ENCODE results near the gene MAPRE3. TPM values are rescaled to one million over a fixed set of nuclear protein-coding genes. Genes with fewer than 3 reads are reported as not detected.

MAPRE3 gene
- total and polyA plus RNA-seq, 9 of the 15 experiments (the other 6 are each of a cell fraction or from before 2014, with no cell fraction given): 0.70 to 43.2 (median 12.6) TPM

DNA sequence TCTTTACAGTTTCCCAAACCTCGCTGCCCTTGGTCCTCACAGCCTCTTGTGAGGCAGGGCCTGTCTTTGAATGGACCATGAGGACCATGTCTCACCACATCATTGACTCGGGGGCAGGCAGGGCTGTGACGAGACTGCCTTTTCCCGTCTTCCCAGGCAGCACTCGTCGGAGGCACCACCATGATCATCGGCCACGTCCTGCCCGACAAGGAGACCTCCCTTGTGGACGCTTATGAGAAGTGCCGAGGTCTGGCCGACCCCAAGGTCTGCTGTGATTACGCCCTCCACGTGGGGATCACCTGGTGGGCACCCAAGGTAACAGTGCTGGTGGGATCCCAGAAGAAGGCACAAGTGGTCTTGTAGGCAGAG, 45.7 kb upstream of the MAPRE3 start (continued):
- TF ChIP-seq, protein P1, sequence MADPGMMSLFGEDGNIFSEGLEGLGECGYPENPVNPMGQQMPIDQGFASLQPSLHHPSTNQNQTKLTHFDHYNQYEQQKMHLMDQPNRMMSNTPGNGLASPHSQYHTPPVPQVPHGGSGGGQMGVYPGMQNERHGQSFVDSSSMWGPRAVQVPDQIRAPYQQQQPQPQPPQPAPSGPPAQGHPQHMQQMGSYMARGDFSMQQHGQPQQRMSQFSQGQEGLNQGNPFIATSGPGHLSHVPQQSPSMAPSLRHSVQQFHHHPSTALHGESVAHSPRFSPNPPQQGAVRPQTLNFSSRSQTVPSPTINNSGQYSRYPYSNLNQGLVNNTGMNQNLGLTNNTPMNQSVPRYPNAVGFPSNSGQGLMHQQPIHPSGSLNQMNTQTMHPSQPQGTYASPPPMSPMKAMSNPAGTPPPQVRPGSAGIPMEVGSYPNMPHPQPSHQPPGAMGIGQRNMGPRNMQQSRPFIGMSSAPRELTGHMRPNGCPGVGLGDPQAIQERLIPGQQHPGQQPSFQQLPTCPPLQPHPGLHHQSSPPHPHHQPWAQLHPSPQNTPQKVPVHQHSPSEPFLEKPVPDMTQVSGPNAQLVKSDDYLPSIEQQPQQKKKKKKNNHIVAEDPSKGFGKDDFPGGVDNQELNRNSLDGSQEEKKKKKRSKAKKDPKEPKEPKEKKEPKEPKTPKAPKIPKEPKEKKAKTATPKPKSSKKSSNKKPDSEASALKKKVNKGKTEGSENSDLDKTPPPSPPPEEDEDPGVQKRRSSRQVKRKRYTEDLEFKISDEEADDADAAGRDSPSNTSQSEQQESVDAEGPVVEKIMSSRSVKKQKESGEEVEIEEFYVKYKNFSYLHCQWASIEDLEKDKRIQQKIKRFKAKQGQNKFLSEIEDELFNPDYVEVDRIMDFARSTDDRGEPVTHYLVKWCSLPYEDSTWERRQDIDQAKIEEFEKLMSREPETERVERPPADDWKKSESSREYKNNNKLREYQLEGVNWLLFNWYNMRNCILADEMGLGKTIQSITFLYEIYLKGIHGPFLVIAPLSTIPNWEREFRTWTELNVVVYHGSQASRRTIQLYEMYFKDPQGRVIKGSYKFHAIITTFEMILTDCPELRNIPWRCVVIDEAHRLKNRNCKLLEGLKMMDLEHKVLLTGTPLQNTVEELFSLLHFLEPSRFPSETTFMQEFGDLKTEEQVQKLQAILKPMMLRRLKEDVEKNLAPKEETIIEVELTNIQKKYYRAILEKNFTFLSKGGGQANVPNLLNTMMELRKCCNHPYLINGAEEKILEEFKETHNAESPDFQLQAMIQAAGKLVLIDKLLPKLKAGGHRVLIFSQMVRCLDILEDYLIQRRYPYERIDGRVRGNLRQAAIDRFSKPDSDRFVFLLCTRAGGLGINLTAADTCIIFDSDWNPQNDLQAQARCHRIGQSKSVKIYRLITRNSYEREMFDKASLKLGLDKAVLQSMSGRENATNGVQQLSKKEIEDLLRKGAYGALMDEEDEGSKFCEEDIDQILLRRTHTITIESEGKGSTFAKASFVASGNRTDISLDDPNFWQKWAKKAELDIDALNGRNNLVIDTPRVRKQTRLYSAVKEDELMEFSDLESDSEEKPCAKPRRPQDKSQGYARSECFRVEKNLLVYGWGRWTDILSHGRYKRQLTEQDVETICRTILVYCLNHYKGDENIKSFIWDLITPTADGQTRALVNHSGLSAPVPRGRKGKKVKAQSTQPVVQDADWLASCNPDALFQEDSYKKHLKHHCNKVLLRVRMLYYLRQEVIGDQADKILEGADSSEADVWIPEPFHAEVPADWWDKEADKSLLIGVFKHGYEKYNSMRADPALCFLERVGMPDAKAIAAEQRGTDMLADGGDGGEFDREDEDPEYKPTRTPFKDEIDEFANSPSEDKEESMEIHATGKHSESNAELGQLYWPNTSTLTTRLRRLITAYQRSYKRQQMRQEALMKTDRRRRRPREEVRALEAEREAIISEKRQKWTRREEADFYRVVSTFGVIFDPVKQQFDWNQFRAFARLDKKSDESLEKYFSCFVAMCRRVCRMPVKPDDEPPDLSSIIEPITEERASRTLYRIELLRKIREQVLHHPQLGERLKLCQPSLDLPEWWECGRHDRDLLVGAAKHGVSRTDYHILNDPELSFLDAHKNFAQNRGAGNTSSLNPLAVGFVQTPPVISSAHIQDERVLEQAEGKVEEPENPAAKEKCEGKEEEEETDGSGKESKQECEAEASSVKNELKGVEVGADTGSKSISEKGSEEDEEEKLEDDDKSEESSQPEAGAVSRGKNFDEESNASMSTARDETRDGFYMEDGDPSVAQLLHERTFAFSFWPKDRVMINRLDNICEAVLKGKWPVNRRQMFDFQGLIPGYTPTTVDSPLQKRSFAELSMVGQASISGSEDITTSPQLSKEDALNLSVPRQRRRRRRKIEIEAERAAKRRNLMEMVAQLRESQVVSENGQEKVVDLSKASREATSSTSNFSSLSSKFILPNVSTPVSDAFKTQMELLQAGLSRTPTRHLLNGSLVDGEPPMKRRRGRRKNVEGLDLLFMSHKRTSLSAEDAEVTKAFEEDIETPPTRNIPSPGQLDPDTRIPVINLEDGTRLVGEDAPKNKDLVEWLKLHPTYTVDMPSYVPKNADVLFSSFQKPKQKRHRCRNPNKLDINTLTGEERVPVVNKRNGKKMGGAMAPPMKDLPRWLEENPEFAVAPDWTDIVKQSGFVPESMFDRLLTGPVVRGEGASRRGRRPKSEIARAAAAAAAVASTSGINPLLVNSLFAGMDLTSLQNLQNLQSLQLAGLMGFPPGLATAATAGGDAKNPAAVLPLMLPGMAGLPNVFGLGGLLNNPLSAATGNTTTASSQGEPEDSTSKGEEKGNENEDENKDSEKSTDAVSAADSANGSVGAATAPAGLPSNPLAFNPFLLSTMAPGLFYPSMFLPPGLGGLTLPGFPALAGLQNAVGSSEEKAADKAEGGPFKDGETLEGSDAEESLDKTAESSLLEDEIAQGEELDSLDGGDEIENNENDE (IDR thresholded peaks at IDR 0.05; ENCODE audit: low read depth, low read length): no peak
- TF ChIP-seq NR4A1 (CRISPR knock-in tag; IDR thresholded peaks at IDR 0.05) (no peak), NR4A1 (tag; IDR thresholded peaks at IDR 0.05) (no peak)

Data from K562 (cell line).